Measurements from ENCODE around the gene C16orf78. TPM values are rescaled to one million over a fixed set of nuclear protein-coding genes. Genes with fewer than 3 reads are reported as not detected.

The C16orf78 gene
- total RNA-seq, 1 donor: not detected

DNA sequence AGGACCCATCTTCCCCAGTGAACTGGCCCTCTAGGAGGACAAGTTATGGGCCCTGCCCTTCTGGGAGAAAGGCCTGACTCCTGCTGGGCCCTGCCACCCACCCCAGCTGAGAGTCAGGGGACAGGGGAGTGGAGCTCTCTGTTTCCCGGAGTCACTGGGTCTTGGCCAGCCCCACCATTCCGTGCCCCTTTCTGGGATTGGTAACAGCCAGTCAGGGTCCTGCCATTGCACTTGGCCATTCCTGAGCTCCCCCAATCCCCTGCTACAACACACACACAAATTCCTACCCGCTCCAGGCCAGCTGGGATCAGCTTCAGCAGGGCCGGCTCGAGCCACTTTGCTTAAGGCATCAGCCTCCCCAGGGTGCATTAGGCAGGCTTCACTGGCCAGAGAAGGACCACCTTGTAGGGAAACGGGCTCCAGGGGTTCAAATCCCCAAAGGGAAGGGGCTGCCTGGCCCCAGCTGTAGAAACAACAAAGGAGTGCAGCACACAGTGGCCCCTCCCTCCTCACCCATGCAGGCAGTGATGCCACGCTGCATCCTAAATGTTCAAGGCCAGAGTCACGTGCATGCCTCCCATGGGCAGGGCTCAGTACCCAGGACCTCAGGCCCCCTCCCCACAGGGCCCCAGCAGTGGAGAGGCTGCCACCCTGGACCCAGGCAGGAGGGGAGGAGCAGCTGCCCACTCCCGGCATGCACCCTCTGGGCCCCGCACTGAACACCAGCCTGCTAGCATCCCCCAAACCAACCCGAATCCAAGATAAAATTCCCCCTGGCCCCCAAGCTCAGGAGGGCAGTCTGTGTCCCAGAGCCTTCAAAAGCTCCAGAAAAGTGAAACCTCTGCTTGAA is 37.7 kb downstream of the C16orf78 start:
- no peak overlapping the region for H3K4me3 ChIP-seq (ENCODE audit: low read depth, low read length)
- no peak for TF ChIP-seq CTCF (IDR thresholded peaks at IDR 0.05; ENCODE audit: insufficient read depth, low read depth, low read length)
- DNase-seq (ENCODE audit: low read depth): no peak

GRCh38 chr16:49414671-49415070 is 41.1 kb downstream of the C16orf78 start:
- no peak for TF ChIP-seq CTCF (IDR thresholded peaks at IDR 0.05; ENCODE audit: insufficient read depth, low read depth, low read length)
- no peak for DNase-seq (ENCODE audit: low read depth)
- no peak overlapping the region for H3K4me3 ChIP-seq (ENCODE audit: low read depth, low read length)

GRCh38 chr16:49415083-49415482 is 41.5 kb downstream of the C16orf78 start:
- no peak for DNase-seq (ENCODE audit: low read depth)
- no peak overlapping the region for H3K4me3 ChIP-seq (ENCODE audit: low read depth, low read length)
- TF ChIP-seq CTCF (IDR thresholded peaks at IDR 0.05; ENCODE audit: insufficient read depth, low read depth, low read length): no peak

- no peak for DNase-seq (ENCODE audit: low read depth)
- no peak overlapping the region for H3K4me3 ChIP-seq (ENCODE audit: low read depth, low read length)
- TF ChIP-seq CTCF (IDR thresholded peaks at IDR 0.05; ENCODE audit: insufficient read depth, low read depth, low read length): no peak
Measured at GRCh38 chr16:49416001-49416675, 42.5 kb downstream of the C16orf78 start.

DNA sequence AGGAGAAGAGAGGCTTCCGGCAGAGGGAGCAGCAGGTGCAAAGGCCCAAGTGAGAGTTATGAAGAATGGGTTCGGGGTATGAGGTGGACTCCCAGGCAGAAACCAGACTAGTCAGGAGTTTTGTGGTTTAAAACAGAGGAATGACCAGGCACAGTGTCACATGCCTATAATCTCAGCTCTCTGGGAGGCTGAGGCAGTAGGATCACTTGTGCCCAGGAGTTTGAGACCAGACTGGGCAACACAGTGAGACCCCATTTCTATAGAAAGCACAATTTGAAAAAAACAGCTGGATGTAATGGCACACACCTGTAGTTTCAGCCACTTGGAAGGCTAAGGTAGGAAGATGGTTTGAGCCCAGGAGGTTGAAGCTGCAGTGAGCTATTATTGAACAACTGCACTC is 43.8 kb downstream of the C16orf78 start:
- TF ChIP-seq CTCF (IDR thresholded peaks at IDR 0.05; ENCODE audit: insufficient read depth, low read depth, low read length): no peak
- no peak for DNase-seq (ENCODE audit: low read depth)
- H3K4me3 ChIP-seq (ENCODE audit: low read depth, low read length): no peak overlapping the region

DNA sequence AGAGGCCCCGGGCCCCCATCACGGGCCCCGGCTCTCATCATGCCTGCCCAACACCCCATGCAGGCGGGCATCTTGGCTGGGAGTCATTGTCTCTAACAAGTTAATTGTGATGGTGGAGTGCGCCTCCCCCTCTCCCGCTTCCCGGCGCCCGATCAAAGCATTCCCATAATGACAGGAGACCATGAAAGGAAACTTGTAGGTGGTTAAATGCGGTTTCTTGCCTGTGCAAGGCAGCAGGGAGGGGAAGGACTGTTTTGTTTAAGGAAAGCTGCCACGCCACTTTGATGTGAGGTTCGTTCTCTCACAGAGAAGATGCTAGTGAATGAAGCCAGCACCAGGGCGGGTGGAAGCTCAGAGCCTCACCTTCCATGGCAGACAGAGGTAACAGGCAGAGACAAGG is 45.4 kb downstream of the C16orf78 start:
- DNase-seq (ENCODE audit: low read depth): no peak
- TF ChIP-seq CTCF (IDR thresholded peaks at IDR 0.05; ENCODE audit: insufficient read depth, low read depth, low read length): no peak
- no peak overlapping the region for H3K4me3 ChIP-seq (ENCODE audit: low read depth, low read length)

Data from fibroblast of villous mesenchyme (primary cell).